Omental fat pad (tissue), 4 donors: ENCODE results near the gene GLB1L3. TPM values are rescaled to one million over a fixed set of nuclear protein-coding genes. Genes with fewer than 3 reads are reported as not detected.

Experiments
- ATAC-seq: fragments of 150-250 bp; one replicate; pipeline ENCODE4 v1.9.1; 2016; ENCODE audit warnings: mild to moderate bottlenecking, moderate library complexity; ENCODE audit not compliant: low FRiP score
- DNase-seq: peaks from one replicate; pipeline ENCODE4 v3.0.0-alpha.2; 2019; ENCODE audit warnings: low spot score
- CTCF ChIP-seq, 3 donors: fragments of 450-650 bp; IDR thresholded peaks; one replicate each; pipeline ENCODE4 v1.5.1; 2016 to 2017; ENCODE audit warnings: antibody characterized with exemption in 3 of 3, mild to moderate bottlenecking in 3 of 3, moderate library complexity in 2 of 3
- total RNA-seq, 4 donors: library from RNA; depleted of rRNA; stranded (reverse); fragments of >200 nt; gene quantifications; one replicate each; pipeline ENCODE4 v1.1.0, GENCODE V29; 2016

GLB1L3 gene
- total RNA-seq, 4 donors from 2014 or later = not detected

GRCh38 chr11:134293119-134294113 is 17.2 kb downstream of the GLB1L3 start:
- ATAC-seq (no peak), DNase-seq (no peak)
- TF ChIP-seq CTCF (IDR thresholded peaks at IDR 0.05) = no peak

- DNase-seq (no peak), ATAC-seq (no peak)
- no peak for TF ChIP-seq CTCF (IDR thresholded peaks at IDR 0.05)
Measured at GRCh38 chr11:134294664-134295063, 18.5 kb downstream of the GLB1L3 start.

GRCh38 chr11:134312223-134312622 is 36.0 kb downstream of the GLB1L3 start:
- no peak for TF ChIP-seq CTCF (IDR thresholded peaks at IDR 0.05)
- no peak for ATAC-seq
- DNase-seq = no peak

GRCh38 chr11:134312807-134313206 is 36.6 kb downstream of the GLB1L3 start:
- no peak for ATAC-seq
- no peak for DNase-seq
- no peak for TF ChIP-seq CTCF (IDR thresholded peaks at IDR 0.05)

GRCh38 chr11:134313379-134313778 is 37.2 kb downstream of the GLB1L3 start:
- DNase-seq (no peak), ATAC-seq (no peak)
- no peak for TF ChIP-seq CTCF (IDR thresholded peaks at IDR 0.05)

GRCh38 chr11:134313821-134314607 is 37.8 kb downstream of the GLB1L3 start:
- ATAC-seq = no peak
- TF ChIP-seq CTCF (IDR thresholded peaks at IDR 0.05) = no peak
- DNase-seq = no peak
